T47D (cell line): ENCODE results near the gene HERPUD1.
"Not testable (repeated sequence)": the region's sequence is repeated elsewhere in the genome, so short reads cannot be mapped to it uniquely, and the experiment has no call there.

Experiments used
- DNase-seq, 2 experiments: peaks; one replicate each; pipeline versions ENCODE4 v3.0.0 to v3.0.0-alpha.2; 2011 to 2012; ENCODE audit warnings: low read depth in 1 of 2, low spot score in 1 of 2
- JUND ChIP-seq: IDR thresholded peaks from 2 replicates; pipeline ENCODE4 v1.6.1; 2012; ENCODE audit warnings: low read depth
- in situ Hi-C: cut with HindIII; loops from 2 replicates; pipeline ENCODE4 v1.10.0; 2016; ENCODE audit warnings: low sequenced_read_pairs, low pct_unique_long_range_greater_than_20kb

HERPUD1 gene

DNA sequence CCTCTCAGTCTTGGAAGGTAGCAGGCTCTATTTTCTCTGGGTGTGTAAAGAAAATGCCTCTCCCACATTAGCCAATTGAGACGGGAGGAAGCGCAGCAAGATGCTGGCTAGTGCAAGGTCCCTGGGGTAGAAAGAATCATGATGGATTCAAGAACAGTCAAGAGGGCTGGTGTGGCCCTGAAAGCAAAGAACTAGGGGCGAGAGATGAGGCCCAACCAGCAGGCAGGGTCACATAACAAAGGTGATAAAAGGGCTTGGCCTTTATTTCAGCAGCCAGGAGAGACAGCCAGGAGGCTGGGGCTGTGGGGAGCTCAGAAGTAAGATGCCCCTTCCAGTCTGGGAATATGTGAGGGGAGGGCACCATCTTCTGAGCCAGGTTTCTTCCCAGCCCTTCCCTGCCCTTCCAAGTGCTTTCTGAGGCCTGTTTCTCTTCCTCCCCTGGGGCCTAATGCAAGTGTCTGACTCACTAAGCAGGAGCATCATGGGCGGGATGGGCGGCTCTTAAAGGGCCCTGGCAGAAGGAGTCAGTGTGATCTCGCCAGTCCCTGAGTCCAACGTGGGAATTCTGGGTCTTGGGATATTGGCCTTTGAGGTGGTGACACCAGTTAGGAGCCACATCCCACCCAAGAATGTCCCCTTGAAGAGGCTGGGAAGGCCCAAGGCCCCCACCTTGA is 53.5 kb downstream of the HERPUD1 start:
- in situ Hi-C loops, result no loop called here
- TF ChIP-seq JUND, result no peak
- peak in 1 of 2 experiments; percentile 8 for DNase-seq

DNA sequence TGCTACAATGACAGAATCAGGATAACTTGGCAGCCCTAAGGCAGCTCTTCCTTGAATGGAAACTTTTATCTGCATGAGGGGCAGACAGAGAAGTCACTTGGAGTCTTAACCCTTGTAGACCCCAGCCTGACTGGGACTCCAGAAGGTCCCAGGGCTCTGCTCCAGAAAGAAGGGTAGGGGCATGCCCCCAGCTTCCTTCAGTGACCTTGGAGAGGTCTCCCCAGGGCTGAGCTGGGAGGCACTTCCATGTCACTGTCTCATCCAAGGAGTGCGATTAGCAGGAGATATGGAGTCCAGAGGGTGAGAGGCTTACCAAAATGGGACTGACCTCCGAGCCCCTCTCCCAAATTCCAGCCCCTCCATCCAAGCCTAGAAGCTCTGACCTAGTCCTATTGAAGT is 54.0 kb downstream of the HERPUD1 start:
- no peak for TF ChIP-seq JUND

DNA sequence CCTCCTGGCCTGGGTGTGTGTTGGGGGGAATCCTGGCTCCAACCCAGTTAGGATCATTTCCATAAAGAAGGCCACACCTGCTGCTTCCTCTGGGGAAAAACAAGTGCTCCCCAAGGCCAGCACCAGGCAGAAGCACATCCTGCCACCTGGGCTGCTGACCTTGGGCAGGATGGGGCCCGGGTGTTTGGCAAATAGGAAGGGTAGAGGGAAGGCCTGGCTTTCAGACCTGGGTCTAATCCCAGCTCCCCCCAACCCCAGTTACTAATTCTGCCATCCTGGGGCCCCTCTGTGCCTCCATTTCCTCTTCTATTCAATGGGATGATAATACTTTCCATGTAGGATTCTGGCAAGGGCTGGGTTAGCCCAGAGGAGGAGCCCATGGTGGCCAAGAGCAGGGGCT is 54.4 kb downstream of the HERPUD1 start:
- DNase-seq, result no peak
- in situ Hi-C loops, result no loop called here
- no peak for TF ChIP-seq JUND

More for the DNA sequence above, 54.0 kb downstream of the HERPUD1 start:
- in situ Hi-C loops, result no loop called here
- no peak for DNase-seq

DNA sequence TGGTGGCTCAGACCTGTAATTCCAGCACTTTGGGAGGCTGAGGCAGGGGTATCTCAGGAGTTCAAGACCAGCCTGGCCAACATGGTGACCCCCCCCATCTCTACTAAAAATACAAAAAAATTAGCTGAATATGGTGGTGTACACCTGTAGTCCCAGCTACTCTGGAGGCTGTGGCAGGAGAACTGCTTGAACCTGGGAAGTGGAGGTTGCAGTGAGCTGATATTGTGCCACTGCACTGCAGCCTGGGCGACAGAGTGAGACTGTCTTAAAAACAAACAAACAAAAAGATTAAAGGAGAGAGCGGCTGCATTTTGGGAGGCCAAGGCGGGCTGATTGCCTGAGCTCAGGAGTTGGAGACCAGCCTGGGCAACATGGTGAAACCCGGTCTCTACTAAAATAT is 55.0 kb downstream of the HERPUD1 start:
- DNase-seq, in situ Hi-C loops: not testable (repeated sequence)

DNA sequence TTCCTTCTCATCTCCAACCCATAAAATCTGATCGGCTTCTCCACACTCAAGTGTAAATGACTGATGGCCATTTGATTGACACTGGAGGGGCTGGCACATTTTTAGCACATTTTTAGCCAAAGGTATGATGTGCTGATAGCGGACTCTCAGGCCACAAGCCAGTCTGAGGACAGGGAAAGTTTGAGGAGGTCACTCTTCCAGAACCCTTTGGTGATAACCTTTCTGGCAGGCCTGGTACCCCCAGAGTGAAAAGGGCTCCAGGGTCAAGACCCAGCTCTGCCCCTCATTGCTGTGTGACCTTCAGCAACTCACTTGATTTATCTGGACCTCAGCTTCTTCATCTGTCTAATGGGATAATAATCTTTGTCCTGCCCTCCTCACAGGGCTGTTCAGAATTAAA is 55.8 kb downstream of the HERPUD1 start:
- no peak for TF ChIP-seq JUND
- in situ Hi-C loops, result no loop called here
- no peak for DNase-seq

DNA sequence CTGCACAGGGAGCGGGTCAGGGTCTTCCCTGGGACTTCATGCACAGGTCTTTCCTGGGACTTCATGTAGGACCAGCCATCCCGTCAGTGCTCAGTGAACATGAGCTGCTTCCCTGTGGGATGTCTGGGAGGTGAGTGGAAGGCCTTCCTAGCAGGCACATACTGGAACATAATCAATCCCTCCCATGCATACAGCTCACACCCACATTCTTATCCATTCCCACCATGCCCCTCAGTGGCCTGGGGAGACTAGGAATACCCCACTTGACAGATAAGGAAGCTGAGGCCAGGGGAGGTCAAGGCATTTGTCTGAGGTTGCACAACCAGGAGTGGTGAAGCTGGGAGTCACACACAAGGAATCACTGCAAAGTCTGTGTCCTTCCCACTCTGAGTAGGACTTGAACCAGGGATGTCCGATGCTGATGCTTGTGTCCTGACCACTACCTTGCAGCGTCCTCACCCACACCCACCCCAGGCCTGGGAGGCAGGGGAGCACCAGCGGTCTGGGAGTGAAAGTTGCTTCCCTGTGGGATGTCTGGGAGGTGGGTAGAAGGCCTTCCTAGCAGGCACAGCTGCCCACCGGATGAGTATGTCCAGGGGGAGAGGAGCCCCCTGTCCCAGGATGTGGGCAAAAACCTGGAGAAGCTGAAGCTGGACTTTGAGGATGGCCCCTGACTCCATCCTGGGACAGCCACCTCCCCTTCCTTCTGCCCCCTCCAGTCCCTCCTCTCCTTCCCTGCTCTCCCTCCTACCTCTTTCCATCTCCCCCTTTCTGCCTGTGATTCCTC is 56.4 kb downstream of the HERPUD1 start:
- in situ Hi-C loops, result no loop called here
- no peak for DNase-seq
- TF ChIP-seq JUND, result no peak

DNA sequence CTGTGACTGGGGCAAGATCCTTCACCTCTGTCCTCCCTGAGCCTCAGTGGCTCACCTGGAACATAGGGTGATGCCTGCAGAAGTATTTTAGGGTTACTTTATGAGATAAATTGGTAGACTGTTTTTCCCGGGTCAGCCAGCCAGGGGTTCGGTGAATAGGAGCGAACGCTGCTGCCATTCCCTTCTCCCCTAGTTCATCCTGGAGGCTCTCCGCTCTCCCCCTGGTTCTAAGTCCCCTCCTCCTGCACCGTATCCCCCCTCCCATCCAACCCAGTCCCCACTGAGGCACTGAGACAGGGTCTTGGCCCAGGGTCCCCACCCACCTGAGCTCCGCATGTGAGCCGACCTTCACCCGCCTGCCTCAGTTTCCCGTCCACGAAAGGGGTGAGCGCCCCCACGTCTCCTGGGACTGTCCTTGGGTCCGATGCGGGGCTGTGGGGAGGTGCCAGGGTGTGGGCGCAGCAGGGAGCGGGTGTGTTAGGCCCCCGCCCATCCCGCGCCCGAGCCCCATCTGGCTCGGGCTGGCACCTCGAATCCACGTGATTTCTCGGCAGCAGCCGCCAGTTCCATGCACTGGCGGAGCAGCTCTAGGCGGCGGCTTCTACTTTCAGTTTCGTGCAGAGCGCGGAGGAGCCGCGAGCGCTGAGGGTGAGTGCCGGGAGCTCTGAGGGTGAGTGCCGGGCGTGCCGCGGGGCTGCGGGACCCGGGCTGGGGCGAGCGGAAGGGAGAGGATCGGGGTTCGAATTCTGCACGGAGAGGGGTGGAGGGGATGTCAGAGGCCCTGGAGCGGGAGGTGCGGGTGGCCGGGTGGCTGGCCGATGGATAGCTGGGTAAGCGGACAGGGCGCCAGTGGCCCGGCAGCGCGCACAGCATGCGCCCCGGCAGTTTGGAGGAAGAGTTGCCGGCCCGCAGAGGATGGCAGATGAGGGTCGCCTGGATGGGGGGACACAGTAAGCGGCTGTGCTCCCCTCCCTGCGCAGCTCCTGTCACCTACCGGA is 57.3 kb downstream of the HERPUD1 start, which contains the start of gene NLRC5:
TSS of gene NLRC5 (plus strand) at position 610 of the 998 bp plus-strand sequence. CDS start 31,156 bp downstream, outside the sequence.
- in situ Hi-C loops, result no loop called here
- peak; percentile 78 to 85 for DNase-seq
- no peak for TF ChIP-seq JUND

DNA sequence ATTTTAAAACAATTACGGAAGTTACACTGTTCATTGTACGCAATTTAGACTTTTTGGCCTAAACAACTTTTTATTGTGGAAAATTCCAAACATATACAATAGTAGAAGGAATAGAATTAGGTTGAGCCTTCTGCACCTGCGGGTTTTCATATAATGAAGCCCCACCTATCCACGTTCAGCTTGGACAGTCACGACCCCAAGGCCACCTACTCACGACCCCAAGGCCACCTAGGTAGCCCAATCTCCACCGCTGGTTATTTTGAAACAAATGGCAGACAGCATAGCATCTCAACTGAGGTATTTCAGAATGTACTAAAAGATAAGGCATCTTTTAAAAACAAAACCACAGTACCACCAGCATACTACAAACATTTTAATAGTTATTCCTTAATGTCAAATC is 58.0 kb downstream of the HERPUD1 start:
- TF ChIP-seq JUND, result no peak
- in situ Hi-C loops, result no loop called here
- no peak for DNase-seq

DNA sequence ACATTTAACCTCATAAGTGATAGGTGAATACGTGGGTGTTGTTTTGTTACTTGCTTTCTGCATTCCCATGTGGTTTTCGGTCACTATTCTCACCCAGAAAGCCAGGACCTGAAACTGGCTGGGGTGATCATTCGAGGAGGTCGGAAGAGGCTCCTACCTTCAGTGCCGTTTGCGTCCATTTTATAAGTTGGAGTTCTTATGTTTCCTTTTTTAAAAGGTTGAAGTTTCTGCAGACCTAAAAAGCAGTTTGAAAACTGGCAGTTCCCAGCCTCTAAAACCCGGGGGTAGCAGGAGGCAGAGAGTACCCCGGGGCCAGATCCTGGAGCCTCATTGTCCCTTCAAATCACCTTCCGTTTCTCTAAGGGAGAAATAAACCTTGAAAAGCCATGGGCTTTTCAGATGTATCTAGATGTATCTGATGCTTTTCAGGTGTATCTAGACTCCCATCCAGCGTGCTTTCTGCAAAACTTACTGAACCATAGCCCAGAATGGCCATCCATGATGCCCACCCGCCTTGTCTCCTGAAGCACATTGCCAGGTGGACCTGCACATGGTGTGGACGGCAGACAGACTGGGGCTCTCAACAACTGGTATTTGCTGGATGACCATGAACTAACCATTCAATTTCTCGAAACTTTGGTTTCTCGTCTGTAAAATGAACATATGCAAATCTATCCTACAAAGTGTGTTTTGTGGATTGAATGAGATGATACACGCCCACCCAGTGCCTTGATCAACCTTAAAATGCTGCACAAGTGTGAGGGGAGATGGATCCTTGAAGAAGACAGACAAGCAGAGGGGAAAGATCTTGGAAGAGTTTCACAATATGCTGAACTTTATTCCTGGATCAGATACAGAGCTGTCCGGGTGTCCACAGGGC is 58.7 kb downstream of the HERPUD1 start:
- in situ Hi-C loops, result no loop called here

DNA sequence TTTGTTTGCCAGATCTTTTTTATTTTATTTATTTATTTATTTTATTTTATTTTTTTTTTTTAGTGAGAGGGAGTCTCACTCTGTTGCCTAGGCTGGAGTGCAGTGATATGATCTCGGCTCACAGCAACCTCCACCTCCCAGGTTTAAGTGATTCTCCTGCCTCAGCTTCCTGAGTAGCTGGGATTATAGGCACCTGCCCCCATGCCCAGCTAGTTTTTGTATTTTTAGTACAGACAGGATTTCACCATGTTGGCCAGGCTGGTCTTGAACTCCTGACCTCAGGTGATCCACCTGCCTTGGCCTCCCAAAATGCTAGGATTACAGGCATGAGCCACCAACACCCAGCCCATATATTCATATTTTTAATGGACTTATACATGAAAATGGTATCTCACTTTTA is 60.5 kb downstream of the HERPUD1 start:
- in situ Hi-C loops, DNase-seq: not testable (repeated sequence)

More for the DNA sequence above, 58.7 kb downstream of the HERPUD1 start:
- TF ChIP-seq JUND, result no peak
- DNase-seq, result no peak

DNA sequence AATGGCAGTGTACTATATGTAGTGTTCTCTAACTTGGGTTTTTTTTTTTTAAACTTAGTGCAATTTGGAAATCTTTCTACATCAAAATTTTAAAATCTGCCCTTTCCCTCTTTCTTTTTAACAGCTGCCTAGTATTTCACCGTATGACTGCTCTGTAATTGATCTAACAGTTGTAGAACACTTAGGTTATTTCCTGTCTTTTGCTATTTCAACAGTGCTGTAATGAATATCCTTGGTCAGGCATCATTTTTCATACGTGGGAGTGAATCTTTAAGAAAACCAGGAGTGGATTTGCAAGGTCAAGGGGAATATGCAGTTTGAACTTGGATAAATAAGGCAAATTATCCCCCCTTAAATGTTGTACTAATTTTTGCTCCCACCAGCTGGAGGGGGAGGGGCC is 61.3 kb downstream of the HERPUD1 start:
- TF ChIP-seq JUND, result no peak
- no peak for DNase-seq
- in situ Hi-C loops, result no loop called here

DNA sequence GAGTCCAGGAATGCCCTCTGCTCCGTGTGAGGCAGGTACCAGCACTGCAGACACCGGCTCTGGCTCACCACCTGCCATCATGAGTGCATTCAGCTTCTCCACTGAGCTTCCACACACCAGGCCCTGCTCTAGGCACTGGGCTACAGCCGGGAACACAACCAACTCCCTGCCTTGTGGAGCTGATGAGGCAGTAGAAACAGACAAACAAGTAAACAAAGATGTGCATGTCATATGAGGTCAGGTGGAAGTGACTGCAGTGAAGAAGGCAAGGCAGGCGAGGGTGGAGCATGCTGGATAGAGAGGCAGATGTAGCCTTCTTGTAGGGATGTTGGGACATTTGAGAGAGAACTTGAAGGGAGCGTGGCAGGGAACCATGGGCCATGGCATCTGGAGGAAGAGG is 62.4 kb downstream of the HERPUD1 start:
- TF ChIP-seq JUND, result no peak
- DNase-seq, result no peak
- in situ Hi-C loops, result no loop called here
